Mesenchymal stem cell (in vitro differentiated cells and primary cell): ENCODE data around the gene STN1.

Experiments
- DNase-seq: peaks from one replicate; pipeline ENCODE4 v3.0.0-alpha.2; 2013
- H2AFZ ChIP-seq: one replicate; pipeline ENCODE4 v1.6.1; 2013; ENCODE audit warnings: low read depth, mild to moderate bottlenecking, control low read depth, inconsistent platforms, low read length, moderate library complexity
- H2AK5ac ChIP-seq: 2 replicates; pipeline ENCODE4 v1.6.1; 2013; ENCODE audit warnings: low read length, moderate library complexity, mild to moderate bottlenecking, inconsistent platforms; ENCODE audit not compliant: severe bottlenecking
- H2BK120ac ChIP-seq: one replicate; pipeline ENCODE4 v1.6.1; 2013; ENCODE audit warnings: low read depth, mild to moderate bottlenecking, inconsistent platforms, low read length, moderate library complexity
- H2BK12ac ChIP-seq, 2 experiments: one replicate each; pipeline ENCODE4 v1.6.1; 2013; ENCODE audit warnings: inconsistent platforms in 2 of 2, low read length in 2 of 2, mild to moderate bottlenecking in 2 of 2, moderate library complexity in 2 of 2, control low read depth in 1 of 2
- H2BK15ac ChIP-seq: one replicate; pipeline ENCODE4 v1.6.1; 2013; ENCODE audit warnings: mild to moderate bottlenecking, low read depth, inconsistent platforms; ENCODE audit not compliant: poor library complexity, severe bottlenecking
- H2BK5ac ChIP-seq: 2 replicates; pipeline ENCODE4 v1.6.1; 2013; ENCODE audit warnings: low read depth, mild to moderate bottlenecking, low read length, control low read depth, inconsistent platforms; ENCODE audit not compliant: poor library complexity, severe bottlenecking
- H3K14ac ChIP-seq, 2 experiments: one replicate each; pipeline ENCODE4 v1.6.1; 2013; ENCODE audit warnings: inconsistent platforms in 2 of 2, low read length in 2 of 2, control low read depth in 1 of 2, mild to moderate bottlenecking in 1 of 2, moderate library complexity in 1 of 2
- H3K18ac ChIP-seq, 2 experiments: one replicate each; pipeline ENCODE4 v1.6.1; 2013; ENCODE audit warnings: inconsistent platforms in 2 of 2, low read length in 2 of 2, control low read depth in 1 of 2, low read depth in 1 of 2, mild to moderate bottlenecking in 1 of 2
- H3K23ac ChIP-seq, 2 experiments: one replicate each; pipeline ENCODE4 v1.6.1; 2013; ENCODE audit warnings: inconsistent platforms in 2 of 2, low read length in 2 of 2, mild to moderate bottlenecking in 2 of 2, moderate library complexity in 2 of 2, control low read depth in 1 of 2
- H3K27ac ChIP-seq: 2 replicates; pipeline ENCODE4 v1.5.1; 2013; ENCODE audit warnings: mild to moderate bottlenecking, moderate library complexity, low read length, control low read depth, inconsistent platforms; ENCODE audit not compliant: poor library complexity, severe bottlenecking
- H3K27me3 ChIP-seq, 2 experiments: 2 replicates each; pipeline versions ENCODE4 v1.6.1 to v1.7.0; 2013; ENCODE audit warnings: low read length in 2 of 2, mild to moderate bottlenecking in 2 of 2, moderate library complexity in 2 of 2, control low read depth in 1 of 2, inconsistent platforms in 1 of 2; ENCODE audit not compliant: control insufficient read depth in 1 of 2, insufficient read depth in 1 of 2
- H3K36me3 ChIP-seq, 2 experiments: 2 replicates each; pipeline versions ENCODE4 v1.6.1 to v1.7.0; 2013; ENCODE audit warnings: low read length in 2 of 2, control low read depth in 1 of 2, inconsistent platforms in 1 of 2, low read depth in 1 of 2, mild to moderate bottlenecking in 1 of 2; ENCODE audit not compliant: insufficient read depth in 2 of 2, control insufficient read depth in 1 of 2
- H3K4ac ChIP-seq, 2 experiments: one replicate each; pipeline ENCODE4 v1.6.1; 2013; ENCODE audit warnings: inconsistent platforms in 2 of 2, low read length in 2 of 2, mild to moderate bottlenecking in 2 of 2, moderate library complexity in 2 of 2, control low read depth in 1 of 2, low read depth in 1 of 2
- H3K4me1 ChIP-seq: 2 replicates; pipeline ENCODE4 v1.6.1; 2013; ENCODE audit warnings: low read depth, low read length, control low read depth; ENCODE audit not compliant: control insufficient read depth, insufficient read depth
- H3K4me2 ChIP-seq: 2 replicates; pipeline ENCODE4 v1.6.1; 2013; ENCODE audit warnings: low read length, mild to moderate bottlenecking, inconsistent platforms; ENCODE audit not compliant: poor library complexity, severe bottlenecking
- H3K4me3 ChIP-seq, 2 experiments: 2 replicates each; pipeline versions ENCODE4 v1.5.1 to v1.7.0; 2013; ENCODE audit warnings: low read length in 2 of 2, mild to moderate bottlenecking in 2 of 2, control low read depth in 1 of 2, low read depth in 1 of 2; ENCODE audit not compliant: insufficient read depth in 1 of 2
- H3K79me1 ChIP-seq: replicated peaks from 2 replicates; pipeline ENCODE4 v1.6.1; 2013; ENCODE audit warnings: mild to moderate bottlenecking, control low read depth, low read length, inconsistent platforms; ENCODE audit not compliant: poor library complexity, severe bottlenecking
- H3K9ac ChIP-seq: 2 replicates; pipeline ENCODE4 v1.7.0; 2013; ENCODE audit warnings: mild to moderate bottlenecking, low read length, moderate library complexity
- H3K9me3 ChIP-seq: 2 replicates; pipeline ENCODE4 v1.7.0; 2013; ENCODE audit warnings: mild to moderate bottlenecking, low read length; ENCODE audit not compliant: control insufficient read depth
- H4K8ac ChIP-seq: one replicate; pipeline ENCODE4 v1.6.1; 2013; ENCODE audit warnings: inconsistent platforms, mild to moderate bottlenecking, low read length, moderate library complexity
- H4K91ac ChIP-seq: one replicate; pipeline ENCODE4 v1.6.1; 2013; ENCODE audit warnings: mild to moderate bottlenecking, low read length, inconsistent platforms
- WGBS: methylation state at CpG from one replicate; pipeline ENCODE4 v1.1.7; 2013; ENCODE audit warnings: mixed read lengths; 5-methylcytosine and 5-hydroxymethylcytosine counted together

STN1 gene

DNA sequence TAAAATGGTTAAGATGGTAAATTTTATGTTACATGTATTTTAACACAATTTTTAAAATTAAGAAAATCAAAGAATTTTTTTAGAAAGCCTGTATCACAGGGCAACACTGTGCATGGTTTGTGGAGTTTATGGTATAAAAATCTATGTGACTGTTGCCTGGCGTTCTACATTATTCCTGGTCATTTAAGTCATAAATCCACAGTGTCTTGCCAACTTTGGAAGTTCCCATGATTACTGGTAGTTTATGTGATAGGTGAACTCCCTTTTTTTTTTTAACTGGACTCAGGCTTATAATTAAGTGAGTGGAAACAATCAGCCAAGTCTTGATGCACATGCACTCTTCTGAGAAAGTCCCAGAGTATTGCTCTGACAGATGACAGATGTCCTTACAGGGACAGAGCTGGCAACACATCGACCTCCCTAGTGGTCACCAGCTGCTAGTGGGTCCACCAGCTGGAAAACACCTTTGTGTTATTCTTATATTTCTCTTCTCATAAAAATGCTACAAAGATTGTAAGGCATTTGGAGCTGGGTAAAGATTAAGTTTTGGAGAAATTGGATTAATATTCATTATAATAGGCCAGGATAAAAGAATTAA is 8.8 kb upstream of the STN1 start:
- H4K91ac ChIP-seq: no peak overlapping the region
- no peak overlapping the region for H3K9ac ChIP-seq
- H3K27ac ChIP-seq: no peak overlapping the region
- no peak overlapping the region for H3K23ac ChIP-seq
- H2BK15ac ChIP-seq: no peak overlapping the region
- H3K79me1 ChIP-seq: no peaks in the 10 kb centered on the region
- H3K36me3 ChIP-seq: no peaks in the 10 kb centered on the region
- H3K18ac ChIP-seq: no peak overlapping the region
- no peak overlapping the region for H3K14ac ChIP-seq
- no peak overlapping the region for H4K8ac ChIP-seq
- no peak overlapping the region for H2BK5ac ChIP-seq
- no peak overlapping the region for H2AFZ ChIP-seq
- no peak overlapping the region for H3K4me3 ChIP-seq
- no peak overlapping the region for H2BK120ac ChIP-seq
- peaks cover 2% of the 10 kb centered on the region for H3K4me1 ChIP-seq
- no peak overlapping the region for H2BK12ac ChIP-seq
- no peak for DNase-seq
- H3K27me3 ChIP-seq: no peaks in the 10 kb centered on the region
- H2AK5ac ChIP-seq: no peak overlapping the region
- WGBS: 100% methylated on average over 1 of the region's 2 CpGs
- H3K4ac ChIP-seq: no peak overlapping the region
- H3K4me2 ChIP-seq: no peak overlapping the region
- H3K9me3 ChIP-seq: no peaks in the 10 kb centered on the region

DNA sequence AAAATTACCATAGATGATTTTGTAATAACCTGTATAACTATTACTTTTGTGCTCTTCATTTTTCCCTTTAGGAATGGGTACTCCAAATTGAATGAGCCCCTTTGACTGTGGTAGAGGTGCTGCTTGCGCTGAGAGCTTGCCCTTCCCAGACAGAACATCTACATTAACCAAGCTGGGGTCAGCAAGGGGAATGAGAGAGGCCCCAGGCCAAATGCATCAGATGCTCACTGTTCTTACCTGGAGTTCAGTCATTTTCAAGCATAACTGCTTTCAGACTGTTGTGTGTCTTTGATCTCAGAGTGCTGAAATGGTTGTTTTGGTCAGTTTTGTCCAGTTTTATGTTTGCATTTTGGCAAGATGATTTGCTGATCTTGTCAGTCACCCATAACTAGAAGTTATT is 7.6 kb upstream of the STN1 start:
- Histone ChIP-seq H2BK15ac (no peak overlapping the region), H3K79me1 (no peaks in the 10 kb centered on the region), H3K9ac (no peak overlapping the region), H3K4me3 (no peak overlapping the region), H2BK120ac (no peak overlapping the region), H3K27me3 (no peaks in the 10 kb centered on the region), H3K9me3 (no peaks in the 10 kb centered on the region), H4K91ac (no peak overlapping the region), H2BK5ac (no peak overlapping the region), H3K4me2 (no peak overlapping the region), H3K23ac (no peak overlapping the region), H3K18ac (no peak overlapping the region), H4K8ac (no peak overlapping the region), H3K4me1 (peaks cover 2% of the 10 kb centered on the region), H2AFZ (no peak overlapping the region), H3K4ac (no peak overlapping the region), H3K27ac (no peak overlapping the region), H2BK12ac (no peak overlapping the region), H3K14ac (no peak overlapping the region), H3K36me3 (no peaks in the 10 kb centered on the region), H2AK5ac (no peak overlapping the region)
- 95% methylated on average over 1 of the region's 1 CpG for WGBS
- DNase-seq: no peak

DNA sequence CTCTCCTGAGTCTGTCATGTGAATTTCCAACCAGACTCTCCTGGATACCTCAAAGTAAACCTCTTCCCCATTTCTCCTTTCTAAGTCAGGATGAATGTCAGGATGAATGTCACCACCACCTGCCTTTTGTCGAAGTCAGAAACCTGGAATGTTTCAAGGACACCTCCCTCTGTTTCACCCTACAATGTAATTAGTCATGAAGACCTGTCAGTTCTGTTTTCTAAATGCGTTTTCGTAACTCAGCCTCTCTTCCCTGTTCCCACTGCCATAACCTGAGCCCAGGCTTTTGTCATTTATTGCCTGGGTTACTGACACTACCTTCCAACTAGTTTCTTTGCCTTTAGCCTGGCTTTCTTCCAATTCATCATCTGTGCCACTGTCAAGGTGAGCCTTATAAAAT is 5.5 kb upstream of the STN1 start:
- Histone ChIP-seq H3K4me1 (peaks cover 2% of the 10 kb centered on the region), H4K91ac (no peak overlapping the region), H3K4me3 (no peak overlapping the region), H2BK15ac (no peak overlapping the region), H2BK5ac (no peak overlapping the region), H3K4me2 (no peak overlapping the region), H3K27me3 (no peaks in the 10 kb centered on the region), H3K9ac (no peak overlapping the region), H3K36me3 (no peaks in the 10 kb centered on the region), H2AFZ (no peak overlapping the region), H3K14ac (no peak overlapping the region), H2AK5ac (no peak overlapping the region), H3K4ac (no peak overlapping the region), H3K9me3 (no peaks in the 10 kb centered on the region), H3K18ac (no peak overlapping the region), H3K23ac (no peak overlapping the region), H3K27ac (no peak overlapping the region), H3K79me1 (no peaks in the 10 kb centered on the region), H4K8ac (no peak overlapping the region), H2BK12ac (no peak overlapping the region), H2BK120ac (no peak overlapping the region)
- 66% methylated on average over 3 of the region's 3 CpGs for WGBS
- DNase-seq: no peak

DNA sequence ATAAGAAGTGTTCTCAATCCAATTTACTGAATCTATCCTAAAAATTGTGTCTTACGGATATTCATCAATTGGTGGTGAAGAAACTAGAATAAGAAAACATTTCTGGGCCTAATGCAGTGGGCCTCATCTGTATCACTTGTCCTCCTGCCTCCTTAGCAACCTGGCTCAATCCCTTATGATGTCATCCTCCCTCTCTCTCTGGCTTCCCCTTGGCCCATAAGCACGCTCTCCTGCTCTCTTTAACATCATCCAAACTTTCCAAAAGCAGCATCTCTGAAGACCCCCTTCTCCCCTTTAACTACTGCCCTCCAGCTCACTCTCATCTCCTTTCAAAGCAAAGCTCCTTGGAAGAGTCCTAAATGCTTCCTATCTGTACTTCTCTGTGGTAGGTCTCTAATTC is 4.7 kb upstream of the STN1 start:
- Histone ChIP-seq H3K9me3 (no peaks in the 10 kb centered on the region), H2BK5ac (no peak overlapping the region), H4K8ac (no peak overlapping the region), H3K4me3 (no peak overlapping the region), H3K4me2 (no peak overlapping the region), H2BK120ac (no peak overlapping the region), H2AFZ (no peak overlapping the region), H3K36me3 (no peaks in the 10 kb centered on the region), H3K27ac (no peak overlapping the region), H3K27me3 (no peaks in the 10 kb centered on the region), H2BK12ac (no peak overlapping the region), H3K14ac (no peak overlapping the region), H3K4me1 (peaks cover 2% of the 10 kb centered on the region), H2BK15ac (no peak overlapping the region), H4K91ac (no peak overlapping the region), H3K79me1 (no peaks in the 10 kb centered on the region), H3K23ac (no peak overlapping the region), H2AK5ac (no peak overlapping the region), H3K18ac (no peak overlapping the region), H3K4ac (no peak overlapping the region), H3K9ac (no peak overlapping the region)
- no peak for DNase-seq
- WGBS: 94% methylated on average over 2 of the region's 2 CpGs
